DMS114 treated with DMSO at 0.1 percent for 48 hours (cell line): ENCODE results near the gene FAM25G.

Experiments used
- DNase-seq: peaks from one replicate; lab custom pipeline; 2025; ENCODE audit not compliant: unreplicated experiment; lab: John Stamatoyannopoulos, UW

The FAM25G gene

GRCh38 chr10:47449102-47449978, 42.2 kb downstream of the FAM25G start:
- DNase-seq: no peak

GRCh38 chr10:47447705-47448104, 43.8 kb downstream of the FAM25G start:
- DNase-seq: no peak

GRCh38 chr10:47447209-47447608, 44.3 kb downstream of the FAM25G start:
- no peak for DNase-seq

- DNase-seq: no peak
These were observed 45.8 kb downstream of the FAM25G start for GRCh38 chr10:47445720-47446119.

GRCh38 chr10:47444047-47444446, 47.5 kb downstream of the FAM25G start:
- DNase-seq: no peak

- DNase-seq: no peak
These were observed 48.4 kb downstream of the FAM25G start for GRCh38 chr10:47443145-47443544.

GRCh38 chr10:47442351-47442750, 49.1 kb downstream of the FAM25G start:
- no peak for DNase-seq

- no peak for DNase-seq
These were observed 49.6 kb downstream of the FAM25G start for GRCh38 chr10:47441938-47442337.

- DNase-seq: no peak
These were observed 51.3 kb downstream of the FAM25G start for GRCh38 chr10:47440207-47440606.

- peak; percentile 3 for DNase-seq
These were observed 52.5 kb downstream of the FAM25G start for GRCh38 chr10:47438857-47439474.
